SK-N-SH (cell line): Measurements from ENCODE around the gene RNGTT. TPM values are rescaled to one million over a fixed set of nuclear protein-coding genes. Genes with fewer than 3 reads are reported as not detected.

Experiments used
- CTCF ChIA-PET: fragments of 300-600, 350-600 bp; formaldehyde crosslinking; extraction: SDS; loops from one replicate; lab custom pipeline; 2021; lab: Yijun Ruan, JAX
- POLR2A ChIA-PET: fragments of 350-600 bp; sonication (Branson Sonifier 250); formaldehyde crosslinking; extraction: SDS; loops from one replicate; lab custom pipeline; 2020; ENCODE audit warnings: antibody characterized with exemption, inconsistent platforms; lab: Yijun Ruan, JAX
- DNase-seq: peaks from one replicate; pipeline ENCODE4 v3.0.0; 2012
- H2AFZ ChIP-seq: fragments of 200-600 bp; sonication (generic); 2 replicates; pipeline ENCODE4 v1.8.1; 2016; ENCODE audit warnings: antibody characterized with exemption, mild to moderate bottlenecking, low read depth
- H3F3A ChIP-seq: fragments of 200-600 bp; sonication (generic); replicated peaks from 2 replicates; pipeline ENCODE3; 2016; ENCODE audit warnings: antibody characterized with exemption, mild to moderate bottlenecking; ENCODE audit not compliant: insufficient read depth
- H3K27ac ChIP-seq, 2 experiments: fragments of 200-500 bp in 1 of 2; fragments of 200-600 bp in 1 of 2; sonication (Bioruptor generic) in 1 of 2; sonication (generic), shearing (Covaris generic) in 1 of 2; 2 replicates each; pipeline versions ENCODE4 v1.5.1 to v1.6.1; 2014 to 2016; ENCODE audit warnings: low read depth in 2 of 2, inconsistent platforms in 1 of 2, low read length in 1 of 2, mild to moderate bottlenecking in 1 of 2, mixed read lengths in 1 of 2
- H3K27me3 ChIP-seq: fragments of 200-600 bp; sonication (generic), shearing (Covaris generic); 2 replicates; pipeline ENCODE4 v1.6.1; 2016; ENCODE audit warnings: mixed run types; ENCODE audit not compliant: insufficient read depth
- H3K36me3 ChIP-seq, 2 experiments: fragments of 200-500 bp in 1 of 2; fragments of 200-600 bp in 1 of 2; sonication (Bioruptor generic) in 1 of 2; sonication (generic) in 1 of 2; replicated peaks in 1 of 2; 2 replicates each; pipeline versions ENCODE3 to v1.5.1; 2014 to 2016; ENCODE audit warnings: low read length in 1 of 2, mild to moderate bottlenecking in 1 of 2; ENCODE audit not compliant: insufficient read depth in 2 of 2, control insufficient read depth in 1 of 2
- H3K4me1 ChIP-seq, 2 experiments: fragments of 200-500 bp in 1 of 2; fragments of 200-600 bp in 1 of 2; sonication (Bioruptor generic) in 1 of 2; sonication (generic), shearing (Covaris generic) in 1 of 2; 2 replicates each; pipeline versions ENCODE4 v1.5.1 to v1.6.1; 2014 to 2016; ENCODE audit warnings: low read depth in 1 of 2, low read length in 1 of 2, mixed run types in 1 of 2; ENCODE audit not compliant: insufficient read depth in 2 of 2, control insufficient read depth in 1 of 2
- H3K4me2 ChIP-seq: fragments of 200-600 bp; sonication (generic), shearing (Covaris generic); 2 replicates; pipeline ENCODE4 v1.6.1; 2017; ENCODE audit warnings: mixed run types
- H3K4me3 ChIP-seq, 2 experiments: fragments of 200-500 bp in 1 of 2; fragments of 200-600 bp in 1 of 2; sonication (Bioruptor generic) in 1 of 2; sonication (generic), shearing (Covaris generic) in 1 of 2; 2 replicates each; pipeline versions ENCODE4 v1.5.1 to v1.8.1; 2014 to 2016; ENCODE audit warnings: low read depth in 2 of 2, inconsistent platforms in 1 of 2, low read length in 1 of 2, mild to moderate bottlenecking in 1 of 2, mixed read lengths in 1 of 2, moderate library complexity in 1 of 2
- H3K79me2 ChIP-seq: fragments of 200-600 bp; sonication (generic); 2 replicates; pipeline ENCODE4 v1.8.1; 2017; ENCODE audit warnings: mild to moderate bottlenecking; ENCODE audit not compliant: insufficient read depth
- H3K9ac ChIP-seq: fragments of 200-600 bp; sonication (generic); 2 replicates; pipeline ENCODE4 v1.6.1; 2017; ENCODE audit warnings: mixed run types
- H3K9me2 ChIP-seq: fragments of 200-600 bp; sonication (generic); 2 replicates; pipeline ENCODE4 v1.6.1; 2017; ENCODE audit warnings: mixed run types
- H3K9me3 ChIP-seq: fragments of 200-600 bp; sonication (generic); 2 replicates; pipeline ENCODE4 v1.6.1; 2017; ENCODE audit warnings: mixed run types, mild to moderate bottlenecking, moderate library complexity
- H4K20me1 ChIP-seq: fragments of 200-600 bp; sonication (generic); 2 replicates; pipeline ENCODE4 v1.6.1; 2017; ENCODE audit warnings: mild to moderate bottlenecking, mixed run types; ENCODE audit not compliant: insufficient read depth
- CHD2 ChIP-seq: fragments of 150-350 bp; IDR thresholded peaks from 2 replicates; pipeline ENCODE4 v1.6.1; 2018; ENCODE audit warnings: low read length; ENCODE audit not compliant: partially characterized antibody
- CTCF ChIP-seq: fragments of 200-600 bp; sonication (generic); IDR thresholded peaks from 2 replicates; pipeline ENCODE4 v1.6.1; 2017; ENCODE audit warnings: antibody characterized with exemption, mild to moderate bottlenecking, moderate library complexity
- ELF1 ChIP-seq: IDR thresholded peaks from 2 replicates; pipeline ENCODE4 v1.4.0; 2012
- EP300 ChIP-seq, 2 experiments: IDR thresholded peaks; 2 replicates each; pipeline versions ENCODE4 v1.4.0 to v1.6.1; 2012; ENCODE audit warnings: borderline replicate concordance in 1 of 2, low read depth in 1 of 2, low read length in 1 of 2
- GABPA ChIP-seq: IDR thresholded peaks from 2 replicates; pipeline ENCODE4 v1.4.0; 2012; ENCODE audit warnings: low read depth, mild to moderate bottlenecking
- GATA2 ChIP-seq: sonication (generic); formaldehyde crosslinking; IDR thresholded peaks from 2 replicates; pipeline ENCODE4 v1.5.0; 2020; ENCODE audit warnings: mild to moderate bottlenecking, missing genetic modification reagents
- IRF3 ChIP-seq: fragments of 150-350 bp; IDR thresholded peaks from 2 replicates; pipeline ENCODE4 v1.6.1; 2016; ENCODE audit warnings: mild to moderate bottlenecking, low read depth, low read length
- JUND ChIP-seq: IDR thresholded peaks from 2 replicates; pipeline ENCODE4 v1.4.0; 2012
- MAX ChIP-seq: IDR thresholded peaks from 2 replicates; pipeline ENCODE4 v1.4.0; 2012; ENCODE audit warnings: low read depth
- MEF2A ChIP-seq: IDR thresholded peaks from 2 replicates; pipeline ENCODE4 v1.4.0; 2012; ENCODE audit warnings: low read depth, borderline replicate concordance
- MXI1 ChIP-seq: IDR thresholded peaks from 2 replicates; pipeline ENCODE4 v1.6.1; 2012; ENCODE audit warnings: mild to moderate bottlenecking, low read depth, low read length, improper control_type of control experiment
- RAD21 ChIP-seq: IDR thresholded peaks from 2 replicates; pipeline ENCODE4 v1.6.1; 2012; ENCODE audit warnings: mild to moderate bottlenecking, low read length
- RFX5 ChIP-seq: IDR thresholded peaks from 2 replicates; pipeline ENCODE4 v1.6.1; 2012; ENCODE audit warnings: mild to moderate bottlenecking, improper control_type of control experiment, low read length
- SIN3A ChIP-seq: IDR thresholded peaks from 2 replicates; pipeline ENCODE4 v1.6.1; 2012; ENCODE audit warnings: low read depth, mild to moderate bottlenecking, low read length, moderate library complexity, borderline replicate concordance
- USF1 ChIP-seq: IDR thresholded peaks from 2 replicates; pipeline ENCODE4 v1.4.0; 2012; ENCODE audit warnings: low read depth, borderline replicate concordance
- ZBTB33 ChIP-seq: IDR thresholded peaks from 2 replicates; pipeline ENCODE4 v1.4.0; 2012; ENCODE audit warnings: low read depth, borderline replicate concordance
- WGBS: methylation state at CpG from one replicate; pipeline ENCODE4 v1.1.6; 2017; ENCODE audit warnings: low lambda C conversion rate; 5-methylcytosine and 5-hydroxymethylcytosine counted together
- polyA plus RNA-seq, 3 experiments: library from polyadenylated mRNA; depleted of rRNA; stranded (reverse); fragments of >200 nt; gene quantifications; 2 replicates each; pipeline ENCODE4 v1.2.3, GENCODE V29; 2012

RNGTT gene
- polyA plus RNA-seq, 1 of the 3 experiments (the other 2 are of a cell fraction): 3.3 TPM

- Histone ChIP-seq H3K27me3 (no peaks in the 10 kb centered on the region), H3K79me2 (no peaks in the 10 kb centered on the region), H3K4me3 (no peak overlapping the region), H3K36me3 (no peaks in the 10 kb centered on the region), H3K4me2 (no peak overlapping the region), H3F3A (no peaks in the 10 kb centered on the region), H3K9me2 (no peaks in the 10 kb centered on the region), H2AFZ (no peak overlapping the region), H4K20me1 (no peaks in the 10 kb centered on the region), H3K9ac (no peak overlapping the region), H3K9me3 (no peaks in the 10 kb centered on the region), H3K27ac (no peak overlapping the region), H3K4me1 (no peaks in the 10 kb centered on the region)
- DNase-seq: no peak
- ChIA-PET POLR2A (no interaction called here), CTCF (interaction anchor here (1.0 kb wide), 1 partner anchor 13 kb away, joined by 3 read pairs; no protein-coding TSS in a partner anchor)
- WGBS: 78% methylated on average over 5 of the region's 6 CpGs
- no peak for TF ChIP-seq GATA2 (CRISPR knock-in tag)
- no peak for TF ChIP-seq RAD21
- no peak for TF ChIP-seq SIN3A
- no peak for TF ChIP-seq ZBTB33
- no peak for TF ChIP-seq CHD2
- no peak for TF ChIP-seq RFX5
- TF ChIP-seq EP300 (IDR thresholded peaks at IDR 0.05; ENCODE audit: borderline replicate concordance in 1 of 2, low read depth in 1 of 2, low read length in 1 of 2): no peak
- no peak for TF ChIP-seq JUND
- no peak for TF ChIP-seq GABPA
- TF ChIP-seq ELF1: no peak
- no peak for TF ChIP-seq CTCF
- no peak for TF ChIP-seq USF1
- TF ChIP-seq IRF3: no peak
- no peak for TF ChIP-seq MXI1
- TF ChIP-seq MAX: no peak
- TF ChIP-seq MEF2A: no peak
Observed at GRCh38 chr6:88599571-88599970, 363.8 kb downstream of the RNGTT start.
